Loucy (cell line): Measurements from ENCODE around the gene TMEM41B.
A peak's percentile ranks its signal among the peaks of the same experiment; 100 is the strongest.

Source experiments
- H2AFZ ChIP-seq: fragments of 200-600 bp; sonication (generic); 2 replicates; pipeline ENCODE4 v1.6.0; 2016; ENCODE audit warnings: antibody characterized with exemption, mild to moderate bottlenecking, low read length, moderate library complexity
- H3F3A ChIP-seq: fragments of 200-600 bp; 2 replicates; pipeline ENCODE4 v1.6.0; 2016; ENCODE audit warnings: antibody characterized with exemption, low read depth, mild to moderate bottlenecking
- H3K27me3 ChIP-seq: fragments of 200-600 bp; sonication (generic); 2 replicates; pipeline ENCODE4 v1.6.1; 2014; ENCODE audit warnings: low read length, mild to moderate bottlenecking; ENCODE audit not compliant: insufficient read depth, poor library complexity, severe bottlenecking
- H3K36me3 ChIP-seq: fragments of 200-600 bp; sonication (generic); 2 replicates; pipeline ENCODE4 v1.6.1; 2016; ENCODE audit warnings: low read length; ENCODE audit not compliant: insufficient read depth
- H3K4me1 ChIP-seq: fragments of 200-600 bp; sonication (generic); 2 replicates; pipeline ENCODE4 v1.5.1; 2014; ENCODE audit warnings: low read length, mild to moderate bottlenecking; ENCODE audit not compliant: insufficient read depth, poor library complexity, severe bottlenecking
- H3K4me2 ChIP-seq: fragments of 200-600 bp; sonication (generic); 2 replicates; pipeline ENCODE4 v1.6.0; 2014; ENCODE audit warnings: antibody characterized with exemption, low read length, low read depth, mild to moderate bottlenecking; ENCODE audit not compliant: poor library complexity, severe bottlenecking
- H3K4me3 ChIP-seq: fragments of 200-600 bp; sonication (generic); 2 replicates; pipeline ENCODE4 v1.5.1; 2014; ENCODE audit warnings: low read length, mild to moderate bottlenecking, mixed read lengths; ENCODE audit not compliant: poor library complexity, severe bottlenecking
- H3K79me2 ChIP-seq: fragments of 200-600 bp; sonication (generic); 2 replicates; pipeline ENCODE4 v1.6.1; 2014; ENCODE audit warnings: low read length; ENCODE audit not compliant: insufficient read depth
- H3K9ac ChIP-seq: fragments of 200-600 bp; sonication (generic); 2 replicates; pipeline ENCODE4 v1.6.0; 2014; ENCODE audit warnings: mild to moderate bottlenecking, low read depth, low read length, moderate library complexity; ENCODE audit not compliant: poor library complexity, severe bottlenecking
- H3K9me2 ChIP-seq: fragments of 200-600 bp; sonication (generic); replicated peaks from 2 replicates; pipeline ENCODE4 v1.6.1; 2016; ENCODE audit warnings: low read depth, low read length, mixed read lengths
- H3K9me3 ChIP-seq: fragments of 200-600 bp; sonication (generic); 2 replicates; pipeline ENCODE4 v1.6.1; 2014; ENCODE audit warnings: mild to moderate bottlenecking, antibody characterized with exemption, low read length, low read depth; ENCODE audit not compliant: insufficient read depth
- H4K20me1 ChIP-seq: fragments of 200-600 bp; sonication (generic); 2 replicates; pipeline ENCODE4 v1.6.0; 2014; ENCODE audit warnings: antibody characterized with exemption, low read length, mild to moderate bottlenecking; ENCODE audit not compliant: insufficient read depth, poor library complexity, severe bottlenecking
- CTCF ChIP-seq: fragments of 200-600 bp; sonication (generic); conservative IDR thresholded peaks from 2 replicates; pipeline ENCODE4 v1.5.1; 2014; ENCODE audit warnings: mild to moderate bottlenecking, antibody characterized with exemption, low read length
- EZH2phosphoT487 ChIP-seq: fragments of 200-600 bp; IDR thresholded peaks from 2 replicates; pipeline ENCODE4 v1.6.1; 2018; ENCODE audit warnings: antibody characterized with exemption, mild to moderate bottlenecking, moderate library complexity, borderline replicate concordance

TMEM41B gene

GRCh38 chr11:9265211-9266131, 48.9 kb downstream of the TMEM41B start, which contains the start of gene DENND5A:
TSS of gene DENND5A (minus strand) at chr11:9265350. CDS start at chr11:9265069, 281 bp downstream.
- H3K79me2 ChIP-seq = peaks cover 36% of the 10 kb centered on the region
- peak within 1 kb of the TSS; percentile 73 for H3K9ac ChIP-seq
- no peaks in the 10 kb centered on the region for H3K9me2 ChIP-seq
- H3K4me3 ChIP-seq = peak within 1 kb of the TSS; percentile 88
- H2AFZ ChIP-seq = peak within 1 kb of the TSS; percentile 75
- no peak for TF ChIP-seq CTCF
- TF ChIP-seq EZH2phosphoT487 = no peak
- H3K4me2 ChIP-seq = peak within 1 kb of the TSS; percentile 80
- H3K4me1 ChIP-seq = peaks cover 24% of the 10 kb centered on the region
- H4K20me1 ChIP-seq = peaks cover 13% of the 10 kb centered on the region
- H3F3A ChIP-seq = 0 out of 2 replicates have a peak, but pooled peaks cover 6% of the 10 kb centered on the region
- no peaks in the 10 kb centered on the region for H3K9me3 ChIP-seq
- no peaks in the 10 kb centered on the region for H3K36me3 ChIP-seq
- H3K27me3 ChIP-seq = no peaks in the 10 kb centered on the region

- Histone ChIP-seq H3K27me3 (no peaks in the 10 kb centered on the region), H2AFZ (peak overlapping the region; percentile 75), H3K4me3 (peak overlapping the region; percentile 88)
Observed at GRCh38 chr11:9264316-9265210, 49.8 kb downstream of the TMEM41B start.

More at GRCh38 chr11:9264316-9265210, 49.8 kb downstream of the TMEM41B start:
- TF ChIP-seq EZH2phosphoT487 (no peak), CTCF (no peak)
- peaks cover 15% of the 10 kb centered on the region for H4K20me1 ChIP-seq
- H3K4me1 ChIP-seq = peaks cover 29% of the 10 kb centered on the region
- H3K36me3 ChIP-seq = no peaks in the 10 kb centered on the region
- no peaks in the 10 kb centered on the region for H3K9me2 ChIP-seq
- 0 out of 2 replicates have a peak, but pooled peaks cover 6% of the 10 kb centered on the region for H3F3A ChIP-seq
- no peaks in the 10 kb centered on the region for H3K9me3 ChIP-seq
- peak overlapping the region; percentile 76 for H3K4me2 ChIP-seq
- peaks cover 45% of the 10 kb centered on the region for H3K79me2 ChIP-seq
- peak overlapping the region; percentile 73 for H3K9ac ChIP-seq
